Heart left ventricle (tissue), 16 donors: Measurements from ENCODE around the gene CREBBP. TPM values are rescaled to one million over a fixed set of nuclear protein-coding genes. Genes with fewer than 3 reads are reported as not detected.

Experiments
- ATAC-seq, 4 donors: fragments of 200-7000 bp; cut with Tn5 transposase; one replicate each; pipeline ENCODE4 v1.9.1; 2020 to 2022; ENCODE audit warnings: moderate library complexity in 4 of 4, mild to moderate bottlenecking in 3 of 4, moderate number of reproducible peaks in 1 of 4
- DNase-seq, 5 donors: peaks; one replicate each; pipeline ENCODE4 v3.0.0-alpha.2; 2020
- H3K27ac ChIP-seq, 12 donors: fragments of 200-600 bp; sonication (generic) in 4 of 12; one replicate each; pipeline versions ENCODE4 v1.5.0 to v1.8.0; 2016 to 2022; ENCODE audit warnings: mild to moderate bottlenecking in 2 of 12
- H3K27me3 ChIP-seq, 9 donors: fragments of 200-600 bp; sonication (generic) in 2 of 9; one replicate each; pipeline versions ENCODE4 v1.5.1 to v1.8.0; 2016 to 2022; ENCODE audit warnings: mild to moderate bottlenecking in 3 of 9
- H3K36me3 ChIP-seq, 9 donors: fragments of 200-600 bp; sonication (generic) in 2 of 9; one replicate each; pipeline versions ENCODE4 v1.5.0 to v1.8.0; 2018 to 2022; ENCODE audit warnings: mild to moderate bottlenecking in 2 of 9
- H3K4me1 ChIP-seq, 12 donors: fragments of 200-600 bp; sonication (generic) in 4 of 12; one replicate each; pipeline versions ENCODE4 v1.5.0 to v1.8.0; 2016 to 2022; ENCODE audit warnings: mild to moderate bottlenecking in 3 of 12
- H3K4me3 ChIP-seq, 12 donors: fragments of 200-600 bp; sonication (generic) in 4 of 12; one replicate each; pipeline versions ENCODE4 v1.5.0 to v1.8.0; 2017 to 2022; ENCODE audit warnings: mild to moderate bottlenecking in 9 of 12, moderate library complexity in 4 of 12
- H3K9me3 ChIP-seq, 12 donors: fragments of 200-600 bp; sonication (generic) in 4 of 12; one replicate each; pipeline versions ENCODE4 v1.5.0 to v1.8.0; 2016 to 2022; ENCODE audit warnings: mild to moderate bottlenecking in 1 of 12
- CTCF ChIP-seq, 12 donors: fragments of 200-600 bp; sonication (generic) in 4 of 12; IDR thresholded peaks; one replicate each; pipeline versions ENCODE4 v1.5.0 to v1.8.0; 2018 to 2022; ENCODE audit warnings: antibody characterized with exemption in 12 of 12, mild to moderate bottlenecking in 5 of 12
- POLR2A ChIP-seq, 2 donors: fragments of 450-650 bp; IDR thresholded peaks; one replicate each; pipeline ENCODE4 v1.6.1; 2017; ENCODE audit warnings: antibody characterized with exemption in 2 of 2, mild to moderate bottlenecking in 2 of 2, moderate library complexity in 2 of 2
- WGBS, 4 donors: extraction: QIAGEN DNeasy Blood & Tissue Kit in 2 of 4; methylation state at CpG; one replicate each; pipeline versions ENCODE4 v1.1.5 to v1.1.7; 2013 to 2018; 5-methylcytosine and 5-hydroxymethylcytosine counted together
- intact Hi-C, 10 donors: fragments of 100-400 bp; cut with DNase I; formaldehyde crosslinking; loops; one replicate each; pipeline versions ENCODE4 v1.11.1 to v1.14.2; 2022
- polyA plus RNA-seq, 2 donors: library from polyadenylated mRNA; stranded (reverse); fragments of 200-250 nt; gene quantifications; one replicate each; pipeline ENCODE4 v1.2.3, GENCODE V29; 2013
- total RNA-seq, 9 donors: library from RNA; depleted of rRNA in 2 of 9; stranded (reverse); fragments of >200 nt in 2 of 9; fragmentation: NEBNext Ultra II Directional in 3 of 9; extraction: Animal tissue kit (Norgen Biotek cat#: 25700) in 3 of 9; gene quantifications; one replicate each; pipeline versions ENCODE4 v1.1.0 to v1.2.4, GENCODE V29; 2016 to 2023
- donor health status: ischemic (EF 13 %, LVEDD 7.1; RV severe dilation, severe dysfunction).
- donor health status: healthy with polysubstance abuse.
- donor health status: DM: no; HTN: yes; CAD: no.
- donor health status: DM: no; HTN: no; CAD: no.
- donor health status: ischemic (EF 25% LVEDD 6.9; RV normal size, moderate dysfunction).
- donor health status: ischemic (EF 25% LVEDD 5.7; RV mildly dilated, moderate dysfunction).
- donor health status: healthy.
- donor health status: DM: yes; HTN: yes; CAD: no.
- donor health status: ischemic (EF 35%, LVEDD 5.7; RV mildly dilated, moderate dysfunction).
- donor health status: nonischemic (EF 11% LVEDD 7.7; RV severe dilation, severe dysfunction).
- donor health status: DM: yes; HTN: yes; CAD: no.
- donor health status: PGD.
- donor health status: ischemic (EF 29% LVEDD 5.4; RV normal size, mild dysfunction).
- donor health status: nonischemic (EF 23%, LVEDD 6.1; RV moderate dilation, normal function).

The CREBBP gene
- total and polyA plus RNA-seq, 11 donors: 17.1 to 77.6 (median 39.6) TPM

- no peak for DNase-seq
- intact Hi-C loops: loop anchor here in 1 of 10 donors (10.0 kb wide), 1 partner anchor 60 kb away; no protein-coding TSS in a partner anchor
- H3K4me1 ChIP-seq: peaks cover 5 to 83% (median 58%) of the 10 kb centered on the region in 12 donors
- no peak overlapping the region for H3K27ac ChIP-seq
- no peak for TF ChIP-seq POLR2A (IDR thresholded peaks at IDR 0.05)
- no peak for TF ChIP-seq CTCF (IDR thresholded peaks at IDR 0.05)
- H3K27me3 ChIP-seq: no peaks in the 10 kb centered on the region
- peaks cover 0 to 9% (median 6%) of the 10 kb centered on the region in 9 donors for H3K36me3 ChIP-seq
- peak in 3 of 4 donors; percentile 44 to 72 (median 71) for ATAC-seq
- no peaks in the 10 kb centered on the region for H3K9me3 ChIP-seq
- no peak overlapping the region for H3K4me3 ChIP-seq
- WGBS, 4 donors: 48 to 80% (median 64%) methylated on average over 1 of the region's 1 CpG
These were observed 65.8 kb downstream of the CREBBP start for GRCh38 chr16:3814755-3815154.

- H3K36me3 ChIP-seq: peaks cover 0 to 25% (median 22%) of the 10 kb centered on the region in 9 donors
- WGBS, 4 donors: 77 to 81% (median 79%) methylated on average over 8 of the region's 8 CpGs
- H3K9me3 ChIP-seq: no peaks in the 10 kb centered on the region
- DNase-seq (no peak), ATAC-seq (no peak)
- H3K4me1 ChIP-seq: peaks cover 0 to 76% (median 52%) of the 10 kb centered on the region in 12 donors
- no peak overlapping the region for H3K4me3 ChIP-seq
- intact Hi-C loops: loop anchor here in 1 of 10 donors (10.0 kb wide), 1 partner anchor 62 kb away; no protein-coding TSS in a partner anchor
- TF ChIP-seq CTCF (IDR thresholded peaks at IDR 0.05): no peak
- TF ChIP-seq POLR2A (IDR thresholded peaks at IDR 0.05): no peak
- H3K27ac ChIP-seq: no peak overlapping the region
- no peaks in the 10 kb centered on the region for H3K27me3 ChIP-seq
These were observed 67.9 kb downstream of the CREBBP start for GRCh38 chr16:3812469-3813172.

GRCh38 chr16:3810818-3811217, 69.7 kb downstream of the CREBBP start:
- no peak overlapping the region for H3K4me3 ChIP-seq
- no peaks in the 10 kb centered on the region for H3K9me3 ChIP-seq
- TF ChIP-seq POLR2A (IDR thresholded peaks at IDR 0.05) (no peak), CTCF (IDR thresholded peaks at IDR 0.05) (no peak)
- H3K27me3 ChIP-seq: no peaks in the 10 kb centered on the region
- WGBS, 4 donors: 95 to 99% (median 97%) methylated on average over 3 of the region's 3 CpGs
- peaks cover 0 to 26% (median 22%) of the 10 kb centered on the region in 9 donors for H3K36me3 ChIP-seq
- DNase-seq (no peak), ATAC-seq (no peak)
- intact Hi-C loops: loop anchor here in 1 of 10 donors (10.0 kb wide), 1 partner anchor 64 kb away; no protein-coding TSS in a partner anchor
- no peak overlapping the region for H3K27ac ChIP-seq
- peaks cover 0 to 73% (median 48%) of the 10 kb centered on the region in 12 donors for H3K4me1 ChIP-seq

- WGBS, 4 donors: 83 to 90% (median 85%) methylated on average over 6 of the region's 6 CpGs
- H3K9me3 ChIP-seq: no peaks in the 10 kb centered on the region
- intact Hi-C loops: loop anchor here in 1 of 10 donors (10.0 kb wide), 1 partner anchor 65 kb away; no protein-coding TSS in a partner anchor
- H3K27ac ChIP-seq: no peak overlapping the region
- no peak overlapping the region for H3K4me3 ChIP-seq
- H3K36me3 ChIP-seq: peaks cover 0 to 26% (median 22%) of the 10 kb centered on the region in 9 donors
- TF ChIP-seq POLR2A (IDR thresholded peaks at IDR 0.05) (no peak), CTCF (IDR thresholded peaks at IDR 0.05) (no peak)
- H3K4me1 ChIP-seq: peaks cover 0 to 73% (median 50%) of the 10 kb centered on the region in 12 donors
- no peak for DNase-seq
- ATAC-seq: no peak
- no peaks in the 10 kb centered on the region for H3K27me3 ChIP-seq
These were observed 70.3 kb downstream of the CREBBP start for GRCh38 chr16:3810198-3810664.
